H1 (cell line): Measurements from ENCODE around the gene EXOSC5.

Experiments used
- CHD2 ChIP-seq: IDR thresholded peaks from 2 replicates; pipeline ENCODE4 v1.6.1; 2012; ENCODE audit warnings: low read length, improper control_type of control experiment
- CTCF ChIP-seq, 3 experiments: IDR thresholded peaks; 1 replicate in 2 of 3; 2 replicates in 1 of 3; pipeline versions ENCODE4 v1.5.1 to v1.6.1; 2011; ENCODE audit warnings: low read length in 3 of 3, mild to moderate bottlenecking in 3 of 3, inconsistent platforms in 2 of 3, low read depth in 1 of 3, moderate library complexity in 1 of 3; ENCODE audit not compliant: insufficient read depth in 1 of 3; ENCODE audit errors: control extremely low read depth in 1 of 3
- EP300 ChIP-seq, 2 experiments: IDR thresholded peaks; 1 replicate in 1 of 2; 2 replicates in 1 of 2; pipeline ENCODE4 v1.6.1; 2011 to 2012; ENCODE audit warnings: low read depth in 2 of 2, low read length in 2 of 2, mild to moderate bottlenecking in 2 of 2, borderline replicate concordance in 1 of 2, inconsistent platforms in 1 of 2, moderate library complexity in 1 of 2
- EZH2 ChIP-seq: fragments of 200-600 bp; sonication (generic); IDR thresholded peaks from 2 replicates; pipeline ENCODE4 v1.7.1; 2012; ENCODE audit warnings: low read depth, mild to moderate bottlenecking, moderate library complexity, low read length, inconsistent platforms; ENCODE audit not compliant: severe bottlenecking
- NANOG ChIP-seq: IDR thresholded peaks from 2 replicates; pipeline ENCODE4 v1.6.1; 2011; ENCODE audit warnings: low read length, low read depth, mild to moderate bottlenecking, inconsistent platforms; ENCODE audit not compliant: insufficient read depth, poor library complexity, severe bottlenecking
- POLR2A ChIP-seq, 2 experiments: IDR thresholded peaks; 1 replicate in 1 of 2; 2 replicates in 1 of 2; pipeline ENCODE4 v1.6.1; 2011; ENCODE audit warnings: low read depth in 2 of 2, low read length in 2 of 2, mild to moderate bottlenecking in 2 of 2; ENCODE audit errors: control extremely low read depth in 1 of 2
- RXRA ChIP-seq: IDR thresholded peaks from 2 replicates; pipeline ENCODE4 v1.6.1; 2011; ENCODE audit warnings: low read depth, mild to moderate bottlenecking, low read length, moderate library complexity; ENCODE audit not compliant: insufficient read depth
- SUZ12 ChIP-seq: fragments of 200-600 bp; sonication (generic); IDR thresholded peaks from 2 replicates; pipeline ENCODE4 v1.6.1; 2012; ENCODE audit warnings: mild to moderate bottlenecking, inconsistent platforms, low read length, moderate library complexity, mixed read lengths
- TAF1 ChIP-seq: IDR thresholded peaks from 2 replicates; pipeline ENCODE4 v1.6.1; 2011; ENCODE audit warnings: mild to moderate bottlenecking, low read depth, low read length
- YY1 ChIP-seq: IDR thresholded peaks from 2 replicates; pipeline ENCODE4 v1.6.1; 2011; ENCODE audit warnings: low read depth, mild to moderate bottlenecking, low read length

GRCh38 chr19:41359741-41360140 lies 37.4 kb downstream of the EXOSC5 start:
- TF ChIP-seq CTCF (IDR thresholded peaks at IDR 0.05; ENCODE audit: control extremely low read depth in 1 of 3, insufficient read depth in 1 of 3, low read depth in 1 of 3, low read length in 3 of 3) (no peak), SUZ12 (no peak), EZH2 (no peak), POLR2A (IDR thresholded peaks at IDR 0.05; ENCODE audit: control extremely low read depth in 1 of 2, low read depth in 2 of 2, low read length in 2 of 2) (no peak), CHD2 (no peak), TAF1 (no peak), RXRA (no peak), NANOG (no peak), YY1 (no peak), EP300 (IDR thresholded peaks at IDR 0.05; ENCODE audit: borderline replicate concordance in 1 of 2, low read depth in 2 of 2, low read length in 2 of 2) (no peak)
